NCI-H2081 (cell line): ENCODE measurements around the gene SNPH.
A peak's percentile ranks its signal among the peaks of the same experiment; 100 is the strongest.

ENCODE experiments used
- DNase-seq, 2 experiments: peaks; one replicate each; lab custom pipeline; 2025; lab: John Stamatoyannopoulos, UW

The SNPH gene

GRCh38 chr20:1307171-1307570 is 41.1 kb downstream of the SNPH start:
- DNase-seq: no peak

GRCh38 chr20:1307571-1307971 is 41.5 kb downstream of the SNPH start:
- DNase-seq: no peak

GRCh38 chr20:1308067-1308701 is 42.1 kb downstream of the SNPH start:
- no peak for DNase-seq

- no peak for DNase-seq
Observed at GRCh38 chr20:1308702-1309095, 42.6 kb downstream of the SNPH start.

DNA sequence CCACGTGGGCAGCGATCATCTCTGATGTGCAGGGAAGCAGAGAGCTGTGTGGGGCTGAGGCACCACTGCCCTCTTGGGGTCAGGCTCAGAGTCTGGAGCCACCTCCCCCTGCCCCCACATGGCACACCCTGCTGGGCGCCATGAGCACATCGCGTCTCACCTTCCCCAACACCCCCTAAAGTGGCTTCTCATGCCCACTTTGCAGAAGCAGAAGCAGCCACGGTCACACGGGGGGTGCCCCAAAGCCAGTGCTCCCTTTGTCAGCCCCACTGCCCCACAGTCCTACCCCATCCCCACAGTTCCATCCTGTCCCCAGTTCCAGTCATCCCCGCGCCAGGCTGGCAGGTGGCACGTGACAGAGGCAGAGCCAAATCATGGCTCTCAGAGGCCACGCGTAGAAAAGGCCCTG is 43.3 kb downstream of the SNPH start:
- DNase-seq: no peak

DNA sequence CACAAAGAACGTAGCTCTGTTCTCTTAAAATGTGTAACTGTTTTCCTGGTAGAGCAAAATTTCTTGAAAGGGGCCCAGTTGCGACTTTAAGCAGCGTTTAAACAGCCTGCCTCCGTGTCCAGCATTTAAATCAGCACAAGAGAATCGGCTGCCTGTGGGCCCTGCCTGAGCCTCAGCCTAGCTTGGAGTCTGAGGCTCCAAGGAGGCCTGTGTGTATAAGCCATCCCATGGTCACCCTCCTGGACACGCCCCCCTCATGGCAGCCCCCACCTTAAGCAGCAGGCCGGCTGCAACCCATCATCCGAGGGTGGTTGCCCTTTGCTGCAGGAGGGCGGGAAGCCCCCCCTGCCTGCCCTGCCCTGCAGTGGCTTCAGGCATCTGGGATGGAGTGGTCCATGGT is 44.0 kb downstream of the SNPH start:
- DNase-seq: no peak

DNA sequence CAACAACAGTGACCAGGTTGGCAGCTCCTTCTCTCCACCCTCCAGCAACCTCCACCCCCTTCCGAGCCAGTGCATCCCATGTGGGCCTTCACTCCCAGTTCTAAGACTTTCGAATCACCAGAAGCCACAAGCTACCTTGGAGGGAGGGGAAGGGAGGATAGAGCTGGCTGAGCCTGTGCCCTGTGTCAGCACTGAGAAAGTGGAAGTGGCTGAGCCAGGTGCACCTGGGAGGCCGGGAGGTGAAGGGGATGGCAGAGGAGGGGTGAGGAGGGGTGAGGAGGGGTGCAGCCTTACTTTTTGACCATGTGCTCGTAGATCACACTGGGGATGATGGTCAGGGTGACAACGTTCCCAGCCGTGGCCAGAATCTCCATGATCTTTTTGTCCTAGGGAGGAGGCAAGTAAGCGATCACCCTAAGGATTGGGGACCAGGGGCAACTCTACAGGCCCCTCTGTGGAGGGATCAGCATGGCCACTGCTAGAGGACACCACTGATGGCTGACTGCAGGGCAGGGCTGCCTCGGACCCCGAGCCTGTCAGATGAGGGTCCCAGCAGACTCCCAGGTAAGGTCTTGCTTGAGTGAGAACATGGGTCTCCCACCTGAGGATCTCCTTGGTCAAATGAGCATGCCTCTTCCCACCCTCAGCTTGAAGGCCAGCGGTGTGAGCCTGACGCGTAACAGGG is 44.6 kb downstream of the SNPH start:
- DNase-seq: no peak

- no peak for DNase-seq
Observed at GRCh38 chr20:1312308-1312707, 46.2 kb downstream of the SNPH start.

DNA sequence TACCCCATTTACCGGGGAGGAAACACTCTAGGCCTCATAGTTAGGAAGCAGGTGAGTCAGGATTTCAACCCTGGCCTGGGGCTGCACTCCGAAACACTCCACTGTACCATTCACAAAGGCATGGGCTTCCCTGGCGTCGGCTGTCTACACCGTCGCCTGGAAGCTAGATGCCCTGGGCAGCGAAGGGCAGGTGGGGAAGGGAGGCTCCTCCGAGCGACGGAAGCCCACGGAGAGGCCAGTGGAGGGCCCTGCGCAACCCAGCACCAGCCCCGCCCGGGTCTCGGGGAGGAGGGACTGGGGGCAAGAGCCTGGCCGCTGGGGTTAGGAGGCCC is 46.8 kb downstream of the SNPH start:
- no peak for DNase-seq

- peak; percentile 75 to 84 for DNase-seq
Observed at GRCh38 chr20:1313236-1313964, 47.3 kb downstream of the SNPH start.

GRCh38 chr20:1315804-1316203 is 49.7 kb downstream of the SNPH start:
- DNase-seq: no peak

GRCh38 chr20:1317545-1318255 is 51.6 kb downstream of the SNPH start:
- DNase-seq: no peak

DNA sequence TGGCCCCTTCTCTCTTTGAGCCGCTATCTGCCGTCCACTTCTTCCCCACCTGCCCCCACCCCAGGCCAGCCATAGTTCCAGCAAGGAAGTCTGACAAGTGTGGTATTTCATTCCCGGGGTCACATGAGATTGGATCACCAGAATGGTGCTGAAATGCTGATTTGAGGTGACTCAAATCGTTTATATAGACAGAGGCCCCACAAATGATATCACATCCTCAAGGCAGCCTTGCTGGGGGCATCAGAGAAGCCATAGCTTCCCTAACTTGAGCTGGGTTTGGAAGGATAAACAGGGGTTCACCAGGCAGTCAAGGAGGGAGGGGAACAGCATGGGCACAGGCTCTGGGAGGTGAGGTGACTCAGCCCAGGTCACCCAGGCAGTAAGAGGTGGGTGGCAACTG is 53.0 kb downstream of the SNPH start:
- DNase-seq: no peak

GRCh38 chr20:1319462-1319861 is 53.4 kb downstream of the SNPH start:
- no peak for DNase-seq

DNA sequence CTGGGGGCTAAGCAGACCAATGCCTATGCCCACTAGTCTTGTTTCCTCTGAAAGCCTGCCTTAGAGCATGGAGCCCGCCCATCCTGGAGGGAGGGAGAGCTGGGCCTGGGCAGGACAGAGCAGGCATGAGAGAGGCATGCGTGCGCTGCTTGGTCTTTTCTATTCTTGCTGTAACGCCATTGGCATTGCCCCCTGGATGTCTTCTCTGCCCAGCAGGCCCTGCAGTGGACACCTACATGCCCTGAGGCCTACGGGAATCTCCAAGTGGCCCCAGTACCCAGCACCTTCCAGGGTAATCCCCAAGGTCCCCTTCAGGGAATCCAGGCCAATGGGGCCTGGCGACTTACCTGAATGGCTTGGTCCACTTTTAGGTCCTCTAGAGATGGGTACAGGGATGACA is 53.9 kb downstream of the SNPH start:
- DNase-seq: no peak

DNA sequence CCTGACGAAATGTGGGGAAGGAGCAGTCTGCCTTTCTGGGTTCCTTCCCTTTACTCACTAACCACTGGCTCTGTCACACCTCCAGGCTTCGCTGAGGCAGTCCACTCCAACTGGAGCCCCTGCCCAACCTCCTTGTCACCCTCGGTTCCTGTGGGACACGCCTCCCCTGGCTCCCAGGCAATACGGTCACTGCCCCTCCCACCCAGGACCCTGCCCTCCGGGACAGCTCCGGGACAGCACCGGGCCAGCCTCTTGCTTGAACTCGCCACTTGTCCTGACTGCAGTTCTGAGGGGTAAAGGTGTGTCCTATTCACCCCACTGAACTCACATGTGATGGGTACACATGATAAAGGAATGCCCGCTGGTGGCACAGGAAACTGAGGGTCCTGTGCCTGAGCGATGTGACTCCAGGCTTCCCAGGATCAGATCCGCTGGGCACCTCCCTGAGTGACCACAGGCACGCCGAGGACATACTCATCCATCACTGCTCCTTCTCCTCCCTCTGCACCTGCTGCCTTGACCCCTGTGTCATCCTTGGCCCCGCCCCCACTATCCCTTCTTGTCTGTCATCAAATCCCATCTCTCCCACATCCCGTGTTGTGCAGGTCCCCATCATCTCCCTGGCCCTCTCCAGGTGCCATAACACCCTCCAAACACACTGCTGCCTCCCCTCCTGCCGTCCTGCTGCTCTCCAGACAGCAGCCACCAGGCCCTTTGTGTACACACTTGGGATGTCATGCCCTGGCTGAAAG is 55.0 kb downstream of the SNPH start:
- DNase-seq: no peak

- no peak for DNase-seq
Observed at GRCh38 chr20:1321654-1321939, 55.5 kb downstream of the SNPH start.

GRCh38 chr20:1322511-1323245 is 56.6 kb downstream of the SNPH start:
- DNase-seq: no peak

- no peak for DNase-seq
Observed at GRCh38 chr20:1323256-1323655, 57.2 kb downstream of the SNPH start.

- no peak for DNase-seq
Observed at GRCh38 chr20:1323830-1324597, 57.9 kb downstream of the SNPH start.
